GM12872 (cell line): ENCODE data around the gene NEGR1.

ENCODE experiments used
- CTCF ChIP-seq: IDR thresholded peaks from 3 replicates; pipeline ENCODE4 v1.5.1; 2011; ENCODE audit warnings: low read depth, mild to moderate bottlenecking, low read length, moderate library complexity; ENCODE audit not compliant: insufficient read depth

NEGR1 gene

GRCh38 chr1:71785000-71785399 lies 497.3 kb downstream of the NEGR1 start:
- no peak for TF ChIP-seq CTCF

DNA sequence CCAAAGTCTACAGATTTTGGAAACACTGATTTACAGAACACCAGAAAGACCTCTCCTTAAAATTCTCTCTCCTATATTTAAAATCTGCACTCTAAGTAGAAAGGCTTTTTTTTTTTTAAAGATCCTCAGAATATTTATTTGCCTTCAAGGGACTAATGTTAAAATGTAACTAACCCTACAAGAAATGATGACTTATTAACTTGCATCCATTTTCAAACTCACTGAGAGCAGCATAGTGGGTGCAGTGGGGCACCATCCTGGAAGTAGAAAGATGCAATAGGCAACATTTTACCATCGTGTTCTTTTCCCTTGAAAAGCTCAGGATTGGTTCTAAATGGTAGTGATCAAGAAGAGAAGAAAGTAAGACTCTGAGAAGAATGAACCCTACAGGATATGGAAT lies 498.1 kb downstream of the NEGR1 start:
- no peak for TF ChIP-seq CTCF

- no peak for TF ChIP-seq CTCF
These were observed 499.3 kb downstream of the NEGR1 start for GRCh38 chr1:71783071-71783470.

DNA sequence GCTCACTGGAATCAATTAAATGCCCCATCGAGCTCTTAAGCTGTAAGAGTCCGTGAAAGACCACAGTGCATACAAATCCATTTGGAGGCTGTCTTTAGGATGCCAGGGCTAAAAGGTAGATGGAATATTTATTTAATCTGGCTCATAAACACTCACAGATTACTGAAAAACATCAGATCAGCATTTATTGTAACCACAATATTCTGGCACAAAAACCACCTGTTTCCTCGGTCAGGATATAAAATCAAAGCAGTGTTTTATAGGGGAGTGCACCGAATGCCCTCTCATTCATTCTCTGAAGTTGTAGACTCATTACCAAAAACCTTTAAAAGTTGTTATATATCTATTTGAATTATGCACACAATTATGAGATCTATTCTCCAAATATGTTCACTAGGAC lies 500.9 kb downstream of the NEGR1 start:
- no peak for TF ChIP-seq CTCF

DNA sequence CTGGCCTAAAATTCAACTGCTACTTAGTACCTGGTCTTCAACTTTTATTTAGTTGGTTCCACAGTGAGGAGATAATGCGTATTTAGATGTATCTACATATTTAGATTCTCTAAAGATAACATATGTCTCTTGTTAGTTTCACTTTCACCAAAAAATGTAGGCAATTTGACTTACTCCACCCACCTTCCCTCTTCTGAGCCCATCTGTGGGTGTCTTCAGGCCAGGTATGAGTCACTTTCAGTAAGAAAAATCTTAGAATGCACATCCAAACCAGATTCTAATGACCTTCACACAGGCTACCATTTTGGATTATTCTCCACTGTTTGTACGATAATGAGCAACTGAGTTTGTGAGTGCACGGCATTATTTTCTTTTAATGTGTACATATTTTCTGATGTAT lies 501.7 kb downstream of the NEGR1 start:
- TF ChIP-seq CTCF = no peak

DNA sequence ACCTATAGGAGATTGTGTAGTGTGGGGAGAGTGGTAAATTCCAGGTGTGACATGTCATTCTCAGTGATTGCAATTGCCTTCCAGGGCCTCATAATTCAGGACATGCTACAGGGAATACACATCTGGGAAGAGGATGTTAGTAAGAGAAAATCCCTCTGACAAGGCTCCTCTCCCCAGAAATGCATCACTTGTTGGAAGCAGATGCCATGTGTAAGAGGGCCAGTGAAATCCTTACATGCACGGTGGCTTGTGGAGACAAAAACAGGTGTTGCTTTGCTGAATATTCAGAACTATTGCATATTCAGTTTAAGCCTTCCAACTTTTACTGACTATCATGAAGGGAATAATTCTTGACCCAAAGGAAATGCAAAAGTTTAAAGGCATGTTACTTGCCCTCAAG lies 503.4 kb downstream of the NEGR1 start:
- TF ChIP-seq CTCF = no peak

DNA sequence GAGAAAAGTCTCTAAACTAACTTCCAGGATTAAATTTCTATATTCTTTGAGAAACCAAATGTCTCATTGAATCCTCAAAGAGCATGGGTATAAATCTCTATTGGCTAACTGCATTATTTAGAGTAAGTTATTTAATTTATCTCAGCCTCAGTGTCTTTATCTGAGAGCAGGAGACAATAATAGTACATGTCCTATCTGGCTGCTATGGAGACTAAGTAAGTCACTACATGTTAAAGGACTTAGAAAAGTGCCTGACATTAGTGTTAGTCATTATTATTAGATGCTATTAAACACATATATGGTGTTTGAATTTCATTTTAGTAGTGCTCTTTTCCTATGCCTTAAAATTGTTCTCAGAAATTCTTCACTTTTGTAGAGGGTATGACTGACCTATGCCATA lies 505.2 kb downstream of the NEGR1 start:
- no peak for TF ChIP-seq CTCF

- TF ChIP-seq CTCF = no peak
These were observed 507.6 kb downstream of the NEGR1 start for GRCh38 chr1:71774705-71775104.
